Neural cell (in vitro differentiated cells): ENCODE results near the gene MAST4. TPM values are rescaled to one million over a fixed set of nuclear protein-coding genes. Genes with fewer than 3 reads are reported as not detected.

Source experiments
- H2AFZ ChIP-seq: fragments of 200-600, 300-800 bp; sonication (generic), shearing (Covaris generic); 2 replicates; pipeline ENCODE4 v1.6.0; 2014; ENCODE audit warnings: low read depth, mild to moderate bottlenecking, antibody characterized with exemption, low read length, moderate library complexity
- H3F3A ChIP-seq: fragments of 200-600 bp; shearing (Covaris generic); 2 replicates; pipeline ENCODE4 v1.6.1; 2016; ENCODE audit warnings: mild to moderate bottlenecking, moderate library complexity, mixed read lengths, antibody characterized with exemption, low read length; ENCODE audit not compliant: insufficient read depth, poor library complexity, severe bottlenecking
- H3K27ac ChIP-seq: fragments of 200-600, 300-800 bp; sonication (generic), shearing (Covaris generic); 2 replicates; pipeline ENCODE4 v1.5.1; 2014; ENCODE audit warnings: mild to moderate bottlenecking, low read length, moderate library complexity
- H3K27me3 ChIP-seq: fragments of 300-800, 200-600 bp; sonication (generic), shearing (Covaris generic); 2 replicates; pipeline ENCODE4 v1.6.0; 2014; ENCODE audit warnings: mild to moderate bottlenecking, low read depth, low read length, moderate library complexity; ENCODE audit not compliant: insufficient read depth
- H3K36me3 ChIP-seq: fragments of 300-800, 200-600 bp; sonication (generic), shearing (Covaris generic); 2 replicates; pipeline ENCODE4 v1.5.1; 2014; ENCODE audit warnings: mild to moderate bottlenecking, antibody characterized with exemption, low read length, moderate library complexity; ENCODE audit not compliant: insufficient read depth
- H3K4me2 ChIP-seq: fragments of 300-800, 200-600 bp; sonication (generic), shearing (Covaris generic); 2 replicates; pipeline ENCODE4 v1.6.0; 2014; ENCODE audit warnings: mild to moderate bottlenecking, low read length
- H3K4me3 ChIP-seq: fragments of 300-800, 200-600 bp; sonication (generic), shearing (Covaris generic); 2 replicates; pipeline ENCODE4 v1.5.1; 2014; ENCODE audit warnings: mild to moderate bottlenecking, low read length, moderate library complexity
- H3K79me2 ChIP-seq: fragments of 200-600 bp; shearing (Covaris generic); replicated peaks from 2 replicates; pipeline ENCODE4 v1.6.0; 2014; ENCODE audit warnings: mild to moderate bottlenecking, low read length, moderate library complexity; ENCODE audit not compliant: insufficient read depth
- H3K9ac ChIP-seq: fragments of 300-800, 200-600 bp; sonication (generic), shearing (Covaris generic); 2 replicates; pipeline ENCODE4 v1.6.1; 2016; ENCODE audit warnings: mild to moderate bottlenecking, low read length, mixed read lengths
- H3K9me2 ChIP-seq: fragments of 200-600 bp; shearing (Covaris generic); 2 replicates; pipeline ENCODE4 v1.6.1; 2016; ENCODE audit warnings: mild to moderate bottlenecking, low read length, mixed read lengths; ENCODE audit not compliant: insufficient read depth
- H3K9me3 ChIP-seq: fragments of 200-600, 300-800 bp; sonication (generic), shearing (Covaris generic); 2 replicates; pipeline ENCODE4 v1.6.1; 2016; ENCODE audit warnings: mild to moderate bottlenecking, mixed run types, low read length, moderate library complexity, mixed read lengths
- H4K20me1 ChIP-seq: fragments of 200-600 bp; shearing (Covaris generic); 2 replicates; pipeline ENCODE4 v1.6.1; 2016; ENCODE audit warnings: mild to moderate bottlenecking, mixed run types; ENCODE audit not compliant: insufficient read depth
- EP300 ChIP-seq: fragments of 450-650 bp; conservative IDR thresholded peaks from 2 replicates; pipeline ENCODE4 v1.6.1; 2014; ENCODE audit warnings: antibody characterized with exemption, mild to moderate bottlenecking, moderate library complexity; ENCODE audit not compliant: poor library complexity, severe bottlenecking
- EZH2 ChIP-seq: fragments of 200-600, 300-800 bp; shearing (Covaris generic), sonication (generic); IDR thresholded peaks from 2 replicates; pipeline ENCODE4 v1.6.1; 2014; ENCODE audit warnings: antibody characterized with exemption, low read length, borderline replicate concordance, mild to moderate bottlenecking; ENCODE audit not compliant: insufficient read depth, poor library complexity, severe bottlenecking
- MXI1 ChIP-seq: fragments of 450-650 bp; conservative IDR thresholded peaks from 2 replicates; pipeline ENCODE4 v1.6.1; 2014; ENCODE audit warnings: antibody characterized with exemption, mild to moderate bottlenecking; ENCODE audit not compliant: poor library complexity, severe bottlenecking
- POLR2AphosphoS5 ChIP-seq: IDR thresholded peaks from 2 replicates; pipeline ENCODE4 v1.6.1; 2012
- RAD21 ChIP-seq: fragments of 450-650 bp; conservative IDR thresholded peaks from 2 replicates; pipeline ENCODE4 v1.6.1; 2014; ENCODE audit warnings: antibody characterized with exemption, mild to moderate bottlenecking, moderate library complexity
- REST ChIP-seq: IDR thresholded peaks from 2 replicates; pipeline ENCODE4 v1.6.1; 2012; ENCODE audit warnings: borderline replicate concordance
- SMC3 ChIP-seq: fragments of 450-650 bp; conservative IDR thresholded peaks from 2 replicates; pipeline ENCODE4 v1.6.1; 2014; ENCODE audit warnings: antibody characterized with exemption, mild to moderate bottlenecking, moderate library complexity; ENCODE audit not compliant: poor library complexity
- TAF1 ChIP-seq: IDR thresholded peaks from 2 replicates; pipeline ENCODE4 v1.6.1; 2012; ENCODE audit warnings: low read depth
- polyA plus RNA-seq: library from polyadenylated mRNA; depleted of rRNA; stranded (reverse); fragments of >200 nt; gene quantifications from 2 replicates; pipeline ENCODE4 v1.2.3, GENCODE V29; 2014
- TF ChIP-seq, protein P1 (sequence below): fragments of 450-650 bp; IDR thresholded peaks from 2 replicates; pipeline ENCODE4 v1.5.1; 2014; ENCODE audit warnings: antibody characterized with exemption, mild to moderate bottlenecking, moderate library complexity; ENCODE audit not compliant: poor library complexity, severe bottlenecking

Gene MAST4
- polyA plus RNA-seq, 1 donor from 2014 or later = 2.3 TPM

GRCh38 chr5:66850354-66851075, 254.3 kb downstream of the MAST4 start:
- H3K27ac ChIP-seq = no peak overlapping the region
- no peaks in the 10 kb centered on the region for H3K27me3 ChIP-seq
- H3F3A ChIP-seq = no peaks in the 10 kb centered on the region
- no peak overlapping the region for H3K4me2 ChIP-seq
- H3K4me3 ChIP-seq = no peak overlapping the region
- no peaks in the 10 kb centered on the region for H3K36me3 ChIP-seq
- no peaks in the 10 kb centered on the region for H3K79me2 ChIP-seq
- TF ChIP-seq, protein P1, sequence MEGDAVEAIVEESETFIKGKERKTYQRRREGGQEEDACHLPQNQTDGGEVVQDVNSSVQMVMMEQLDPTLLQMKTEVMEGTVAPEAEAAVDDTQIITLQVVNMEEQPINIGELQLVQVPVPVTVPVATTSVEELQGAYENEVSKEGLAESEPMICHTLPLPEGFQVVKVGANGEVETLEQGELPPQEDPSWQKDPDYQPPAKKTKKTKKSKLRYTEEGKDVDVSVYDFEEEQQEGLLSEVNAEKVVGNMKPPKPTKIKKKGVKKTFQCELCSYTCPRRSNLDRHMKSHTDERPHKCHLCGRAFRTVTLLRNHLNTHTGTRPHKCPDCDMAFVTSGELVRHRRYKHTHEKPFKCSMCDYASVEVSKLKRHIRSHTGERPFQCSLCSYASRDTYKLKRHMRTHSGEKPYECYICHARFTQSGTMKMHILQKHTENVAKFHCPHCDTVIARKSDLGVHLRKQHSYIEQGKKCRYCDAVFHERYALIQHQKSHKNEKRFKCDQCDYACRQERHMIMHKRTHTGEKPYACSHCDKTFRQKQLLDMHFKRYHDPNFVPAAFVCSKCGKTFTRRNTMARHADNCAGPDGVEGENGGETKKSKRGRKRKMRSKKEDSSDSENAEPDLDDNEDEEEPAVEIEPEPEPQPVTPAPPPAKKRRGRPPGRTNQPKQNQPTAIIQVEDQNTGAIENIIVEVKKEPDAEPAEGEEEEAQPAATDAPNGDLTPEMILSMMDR = no peak
- TF ChIP-seq SMC3 = no peak
- TF ChIP-seq POLR2AphosphoS5 = no peak
- TF ChIP-seq EP300 = no peak
- no peak for TF ChIP-seq EZH2
- no peak for TF ChIP-seq TAF1
- no peak for TF ChIP-seq RAD21
- no peak for TF ChIP-seq MXI1
- TF ChIP-seq REST = no peak
- no peaks in the 10 kb centered on the region for H4K20me1 ChIP-seq
- H3K9me3 ChIP-seq = no peaks in the 10 kb centered on the region
- H2AFZ ChIP-seq = no peak overlapping the region
- no peak overlapping the region for H3K9ac ChIP-seq
- no peaks in the 10 kb centered on the region for H3K9me2 ChIP-seq

GRCh38 chr5:66851306-66851705, 255.1 kb downstream of the MAST4 start:
- no peaks in the 10 kb centered on the region for H4K20me1 ChIP-seq
- H3F3A ChIP-seq = no peaks in the 10 kb centered on the region
- no peaks in the 10 kb centered on the region for H3K9me2 ChIP-seq
- no peak overlapping the region for H3K27ac ChIP-seq
- no peak overlapping the region for H2AFZ ChIP-seq
- no peak overlapping the region for H3K4me3 ChIP-seq
- H3K9ac ChIP-seq = no peak overlapping the region
- TF ChIP-seq EZH2 (no peak), REST (no peak), MXI1 (no peak), RAD21 (no peak), TAF1 (no peak), SMC3 (no peak), EP300 (no peak), POLR2AphosphoS5 (no peak)
- TF ChIP-seq, protein P1 = no peak
- no peaks in the 10 kb centered on the region for H3K27me3 ChIP-seq
- H3K9me3 ChIP-seq = no peaks in the 10 kb centered on the region
- H3K79me2 ChIP-seq = no peaks in the 10 kb centered on the region
- H3K4me2 ChIP-seq = no peak overlapping the region
- no peaks in the 10 kb centered on the region for H3K36me3 ChIP-seq
